ENCODE measurements around the gene INO80B. TPM values are rescaled to one million over a fixed set of nuclear protein-coding genes. Genes with fewer than 3 reads are reported as not detected.

The INO80B gene
- total RNA-seq, 1 experiment from 2014 or later, result 42.1 TPM

DNA sequence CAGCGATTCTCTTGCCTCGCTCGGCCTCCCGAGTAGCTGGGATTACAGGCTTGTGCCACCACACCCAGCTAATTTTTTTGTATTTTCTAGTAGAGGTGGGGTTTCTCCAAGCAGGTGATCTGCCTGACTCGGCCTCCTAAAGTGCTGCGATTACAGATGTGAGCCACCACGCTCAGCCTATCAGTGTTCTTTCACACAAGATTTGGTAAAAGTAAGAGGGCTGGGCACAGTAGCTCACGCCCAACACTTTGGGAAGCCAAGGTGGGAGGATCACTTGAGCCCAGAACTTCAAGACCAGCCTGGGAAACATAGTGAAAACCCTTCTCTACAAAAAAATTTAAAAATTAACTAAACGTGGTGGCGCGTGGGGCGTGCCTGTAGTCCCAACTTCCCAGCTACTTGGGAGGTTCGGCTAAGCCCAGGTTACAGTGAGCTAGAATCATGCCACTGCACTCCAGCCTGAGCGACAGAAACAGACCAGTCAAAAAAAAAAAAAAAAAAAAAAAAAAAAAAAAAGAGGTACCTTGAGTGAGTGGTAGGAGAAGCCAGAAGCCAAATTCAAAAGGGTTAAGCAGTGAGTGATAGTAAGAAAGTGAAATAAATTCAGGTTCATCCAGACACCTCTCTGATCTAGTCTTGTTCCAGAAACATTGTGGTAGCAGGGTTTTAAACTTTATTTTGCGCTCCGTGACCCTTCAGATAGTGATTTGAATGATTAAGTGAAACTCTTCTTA lies 16.6 kb downstream of the INO80B start:
- intact Hi-C loops (cut with micrococcal nuclease; ENCODE audit: unreplicated experiment), result no loop called here
- Mint-ChIP-seq H3K27ac (ENCODE audit: unreplicated experiment) (peak overlapping the region; percentile 97), H3K4me3 (ENCODE audit: low read depth, unreplicated experiment) (peak overlapping the region; percentile 91), H3K36me3 (ENCODE audit: insufficient read depth, unreplicated experiment) (peaks cover 47% of the 10 kb centered on the region), H3K9me3 (ENCODE audit: low read depth, unreplicated experiment) (no peaks in the 10 kb centered on the region), H3K27me3 (ENCODE audit: unreplicated experiment) (no peaks in the 10 kb centered on the region), H3K4me1 (ENCODE audit: low read depth, unreplicated experiment) (peaks cover 10% of the 10 kb centered on the region)
- BruUV-seq (replicated peaks), result no TSS peak
- no peak for DNase-seq
- CTCF ChIA-PET, result interaction anchor here (0.6 to 0.7 kb wide), 2 partner anchors 29 to 114 kb away, joined by 3 read pairs; no protein-coding TSS in a partner anchor
- TF ChIP-seq, protein P1, sequence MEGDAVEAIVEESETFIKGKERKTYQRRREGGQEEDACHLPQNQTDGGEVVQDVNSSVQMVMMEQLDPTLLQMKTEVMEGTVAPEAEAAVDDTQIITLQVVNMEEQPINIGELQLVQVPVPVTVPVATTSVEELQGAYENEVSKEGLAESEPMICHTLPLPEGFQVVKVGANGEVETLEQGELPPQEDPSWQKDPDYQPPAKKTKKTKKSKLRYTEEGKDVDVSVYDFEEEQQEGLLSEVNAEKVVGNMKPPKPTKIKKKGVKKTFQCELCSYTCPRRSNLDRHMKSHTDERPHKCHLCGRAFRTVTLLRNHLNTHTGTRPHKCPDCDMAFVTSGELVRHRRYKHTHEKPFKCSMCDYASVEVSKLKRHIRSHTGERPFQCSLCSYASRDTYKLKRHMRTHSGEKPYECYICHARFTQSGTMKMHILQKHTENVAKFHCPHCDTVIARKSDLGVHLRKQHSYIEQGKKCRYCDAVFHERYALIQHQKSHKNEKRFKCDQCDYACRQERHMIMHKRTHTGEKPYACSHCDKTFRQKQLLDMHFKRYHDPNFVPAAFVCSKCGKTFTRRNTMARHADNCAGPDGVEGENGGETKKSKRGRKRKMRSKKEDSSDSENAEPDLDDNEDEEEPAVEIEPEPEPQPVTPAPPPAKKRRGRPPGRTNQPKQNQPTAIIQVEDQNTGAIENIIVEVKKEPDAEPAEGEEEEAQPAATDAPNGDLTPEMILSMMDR (IDR thresholded peaks at IDR 0.05; ENCODE audit: unreplicated experiment), result no peak

DNA sequence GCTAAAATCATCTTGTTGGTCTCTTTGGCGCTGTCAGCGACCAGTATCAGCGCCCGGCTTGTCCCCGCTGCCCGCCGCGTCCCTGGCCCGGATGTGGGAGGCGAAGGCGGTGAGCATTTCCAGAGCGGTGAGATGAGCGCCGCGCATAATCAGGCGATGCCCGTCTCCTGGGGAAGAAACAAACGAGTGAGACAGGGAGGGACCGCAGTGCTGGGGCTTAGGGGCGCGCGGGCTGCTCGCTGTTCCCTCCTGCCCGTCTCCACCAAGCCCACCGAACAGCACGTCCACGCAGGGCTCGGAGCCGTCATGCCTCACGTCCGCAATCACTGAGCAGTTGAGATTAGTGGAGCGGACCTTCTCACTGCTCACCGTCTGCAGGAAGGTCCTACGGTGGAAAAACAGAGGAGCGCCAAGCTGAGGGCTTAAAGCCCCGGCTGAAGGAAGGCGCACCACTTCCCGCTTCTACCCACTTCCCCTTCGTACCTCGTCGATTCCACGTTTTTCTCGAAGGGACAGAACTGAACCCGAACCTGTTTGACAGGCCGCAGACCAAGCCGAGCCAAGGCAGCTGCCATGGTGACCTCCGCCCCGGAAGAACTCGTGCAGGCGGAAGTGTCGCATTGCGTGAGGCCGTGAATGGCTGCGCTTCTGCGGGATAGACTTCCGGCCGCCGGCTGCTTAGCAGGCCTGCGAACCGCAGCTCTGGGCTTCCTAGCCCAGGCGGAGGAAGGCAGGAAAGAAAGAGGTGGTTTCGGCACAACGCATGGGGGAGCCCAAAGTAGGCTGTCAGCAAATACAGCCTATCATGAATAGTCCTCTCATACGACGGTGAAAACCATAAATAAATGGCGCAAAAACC lies 17.4 kb downstream of the INO80B start, which contains the start of gene MRPL53:
Gene MRPL53, minus strand, starts transcription at position 595 of the 859 bp plus-strand sequence. Its CDS starts 20 bp downstream, at position 575.
- BruUV-seq (replicated peaks), result TSS peak; percentile 91
- peaks cover 47% of the 10 kb centered on the region for H3K36me3 Mint-ChIP-seq (ENCODE audit: insufficient read depth, unreplicated experiment)
- H3K27ac Mint-ChIP-seq (ENCODE audit: unreplicated experiment), result peak within 1 kb of the TSS; percentile 97
- peaks cover 10% of the 10 kb centered on the region for H3K4me1 Mint-ChIP-seq (ENCODE audit: low read depth, unreplicated experiment)
- TF ChIP-seq, protein P1 (IDR thresholded peaks at IDR 0.05; ENCODE audit: unreplicated experiment), result no peak
- intact Hi-C loops (cut with micrococcal nuclease; ENCODE audit: unreplicated experiment), result no loop called here
- H3K27me3 Mint-ChIP-seq (ENCODE audit: unreplicated experiment), result no peaks in the 10 kb centered on the region
- peak; percentile 96 for DNase-seq
- peak within 1 kb of the TSS; percentile 91 for H3K4me3 Mint-ChIP-seq (ENCODE audit: low read depth, unreplicated experiment)
- no peaks in the 10 kb centered on the region for H3K9me3 Mint-ChIP-seq (ENCODE audit: low read depth, unreplicated experiment)
- CTCF ChIA-PET, result interaction anchor here (0.7 to 1.3 kb wide), 2 partner anchors 9 to 19 kb away, joined by 6 read pairs; no protein-coding TSS in a partner anchor

DNA sequence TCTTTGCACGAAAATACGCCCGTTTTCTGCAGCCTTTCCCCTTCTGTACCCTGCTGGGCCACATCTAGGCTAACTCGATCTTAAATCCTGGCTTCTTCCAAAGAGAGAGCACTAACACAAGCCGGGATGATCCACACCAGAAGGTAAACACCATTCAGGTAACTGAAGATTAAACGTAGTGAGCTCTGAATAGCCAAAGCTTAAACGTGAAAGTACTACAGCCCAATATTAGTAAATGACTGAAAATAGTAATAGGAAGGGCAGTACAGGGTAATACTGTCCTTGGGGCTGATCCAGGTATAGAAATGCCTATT lies 18.0 kb downstream of the INO80B start:
- intact Hi-C loops (cut with micrococcal nuclease; ENCODE audit: unreplicated experiment), result no loop called here
- no peaks in the 10 kb centered on the region for H3K9me3 Mint-ChIP-seq (ENCODE audit: low read depth, unreplicated experiment)
- H3K27me3 Mint-ChIP-seq (ENCODE audit: unreplicated experiment), result no peaks in the 10 kb centered on the region
- H3K27ac Mint-ChIP-seq (ENCODE audit: unreplicated experiment), result peak overlapping the region; percentile 97
- peaks cover 10% of the 10 kb centered on the region for H3K4me1 Mint-ChIP-seq (ENCODE audit: low read depth, unreplicated experiment)
- H3K36me3 Mint-ChIP-seq (ENCODE audit: insufficient read depth, unreplicated experiment), result peaks cover 47% of the 10 kb centered on the region
- TF ChIP-seq, protein P1 (IDR thresholded peaks at IDR 0.05; ENCODE audit: unreplicated experiment), result no peak
- no peak for DNase-seq
- TSS peak; percentile 91 for BruUV-seq (replicated peaks)
- CTCF ChIA-PET, result interaction anchor here (0.7 to 1.3 kb wide), 2 partner anchors 9 to 19 kb away, joined by 6 read pairs; no protein-coding TSS in a partner anchor
- peak overlapping the region; percentile 91 for H3K4me3 Mint-ChIP-seq (ENCODE audit: low read depth, unreplicated experiment)

DNA sequence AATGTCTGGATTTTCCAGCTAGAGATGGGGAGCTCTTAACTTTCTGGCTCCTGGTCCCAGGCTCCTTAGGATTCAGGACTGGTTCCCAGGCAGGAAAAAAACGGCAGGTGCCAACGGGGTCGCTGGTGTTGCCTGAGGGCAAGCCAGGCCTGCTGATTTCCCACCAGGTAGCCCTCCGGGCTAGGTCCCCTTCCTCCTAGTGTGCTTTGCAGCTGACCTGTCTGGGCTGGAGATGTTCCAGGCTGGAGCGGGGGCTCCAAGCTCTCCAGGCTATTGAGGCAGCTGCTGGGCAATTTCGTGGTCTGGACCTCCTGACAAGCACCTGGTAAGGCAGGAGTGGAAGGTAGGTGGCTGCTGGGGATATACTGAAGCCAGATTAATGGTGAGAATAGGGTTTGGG lies 19.6 kb downstream of the INO80B start:
- TF ChIP-seq, protein P1 (IDR thresholded peaks at IDR 0.05; ENCODE audit: unreplicated experiment), result no peak
- intact Hi-C loops (cut with micrococcal nuclease; ENCODE audit: unreplicated experiment), result no loop called here
- no peaks in the 10 kb centered on the region for H3K27me3 Mint-ChIP-seq (ENCODE audit: unreplicated experiment)
- no peak overlapping the region for H3K27ac Mint-ChIP-seq (ENCODE audit: unreplicated experiment)
- H3K36me3 Mint-ChIP-seq (ENCODE audit: insufficient read depth, unreplicated experiment), result peaks cover 53% of the 10 kb centered on the region
- H3K9me3 Mint-ChIP-seq (ENCODE audit: low read depth, unreplicated experiment), result no peaks in the 10 kb centered on the region
- no peak overlapping the region for H3K4me3 Mint-ChIP-seq (ENCODE audit: low read depth, unreplicated experiment)
- DNase-seq, result no peak
- CTCF ChIA-PET, result no interaction called here
- BruUV-seq (replicated peaks), result no TSS peak
- H3K4me1 Mint-ChIP-seq (ENCODE audit: low read depth, unreplicated experiment), result peaks cover 10% of the 10 kb centered on the region

Data from Calu3 (cell line).